HUES64 (cell line): Measurements from ENCODE around the gene CAMKK1.

ENCODE experiments used
- H3K27ac ChIP-seq: 2 replicates; pipeline ENCODE4 v1.7.0; 2013; ENCODE audit warnings: low read depth, low read length, inconsistent platforms
- H3K27me3 ChIP-seq: 2 replicates; pipeline ENCODE4 v1.6.1; 2013; ENCODE audit warnings: mild to moderate bottlenecking, low read length; ENCODE audit not compliant: insufficient read depth
- H3K36me3 ChIP-seq: 2 replicates; pipeline ENCODE4 v1.6.1; 2013; ENCODE audit warnings: mild to moderate bottlenecking, low read length; ENCODE audit not compliant: insufficient read depth
- H3K4me1 ChIP-seq: 2 replicates; pipeline ENCODE4 v1.6.1; 2013; ENCODE audit warnings: mild to moderate bottlenecking, low read length, moderate library complexity; ENCODE audit not compliant: insufficient read depth
- H3K4me3 ChIP-seq: 2 replicates; pipeline ENCODE4 v1.5.1; 2013; ENCODE audit warnings: mild to moderate bottlenecking, low read length, moderate library complexity
- H3K9ac ChIP-seq: 2 replicates; pipeline ENCODE4 v1.6.1; 2013; ENCODE audit warnings: mild to moderate bottlenecking, low read depth, low read length
- H3K9me3 ChIP-seq: 2 replicates; pipeline ENCODE4 v1.6.1; 2013; ENCODE audit warnings: low read depth, low read length; ENCODE audit not compliant: insufficient read depth
- WGBS: fragments of 150-250, 120-280 bp; methylation state at CpG from one replicate; pipeline ENCODE4 v1.1.7; 2013; ENCODE audit warnings: missing lambda C conversion rate; 5-methylcytosine and 5-hydroxymethylcytosine counted together

The CAMKK1 gene

GRCh38 chr17:3893720-3894116, 865 bp upstream of the CAMKK1 start:
- Histone ChIP-seq H3K36me3 (no peaks in the 10 kb centered on the region), H3K4me1 (peaks cover 22% of the 10 kb centered on the region), H3K4me3 (peak overlapping the region; percentile 59), H3K9ac (peak overlapping the region; percentile 13; the same call in 1 of the 2 replicates), H3K27ac (no peak overlapping the region), H3K27me3 (peaks cover 4% of the 10 kb centered on the region; the same call in 1 of the 2 replicates), H3K9me3 (no peaks in the 10 kb centered on the region)
- WGBS, result 77% methylated on average over 7 of the region's 7 CpGs

GRCh38 chr17:3892095-3892998, 506 bp downstream of the CAMKK1 start:
- H3K9ac ChIP-seq, result peak overlapping the region; percentile 1; the same call in 1 of the 2 replicates
- no peak overlapping the region for H3K27ac ChIP-seq
- no peaks in the 10 kb centered on the region for H3K9me3 ChIP-seq
- H3K4me1 ChIP-seq, result peaks cover 30% of the 10 kb centered on the region
- H3K36me3 ChIP-seq, result no peaks in the 10 kb centered on the region
- H3K4me3 ChIP-seq, result peak overlapping the region; percentile 62
- under 1% methylated on average over 96 of the region's 96 CpGs for WGBS
- H3K27me3 ChIP-seq, result peaks cover 4% of the 10 kb centered on the region; the same call in 1 of the 2 replicates

GRCh38 chr17:3891626-3892094, 1.2 kb downstream of the CAMKK1 start:
- Histone ChIP-seq H3K4me1 (peaks cover 30% of the 10 kb centered on the region), H3K27me3 (peaks cover 4% of the 10 kb centered on the region; the same call in 1 of the 2 replicates), H3K36me3 (no peaks in the 10 kb centered on the region), H3K27ac (no peak overlapping the region), H3K9me3 (no peaks in the 10 kb centered on the region), H3K4me3 (peak overlapping the region; percentile 62), H3K9ac (no peak overlapping the region)
- WGBS, result 16% methylated on average over 12 of the region's 12 CpGs

GRCh38 chr17:3890878-3891219, 2.0 kb downstream of the CAMKK1 start:
- 63% methylated on average over 4 of the region's 4 CpGs for WGBS
- Histone ChIP-seq H3K27me3 (peaks cover 4% of the 10 kb centered on the region; the same call in 1 of the 2 replicates), H3K4me1 (peaks cover 30% of the 10 kb centered on the region), H3K4me3 (no peak overlapping the region), H3K36me3 (no peaks in the 10 kb centered on the region), H3K9me3 (no peaks in the 10 kb centered on the region), H3K9ac (no peak overlapping the region), H3K27ac (no peak overlapping the region)

- Histone ChIP-seq H3K4me1 (peaks cover 30% of the 10 kb centered on the region), H3K27ac (no peak overlapping the region), H3K27me3 (peaks cover 4% of the 10 kb centered on the region; the same call in 1 of the 2 replicates), H3K9ac (no peak overlapping the region), H3K4me3 (no peak overlapping the region), H3K9me3 (no peaks in the 10 kb centered on the region), H3K36me3 (0 out of 2 replicates have a peak, but pooled peaks cover under 1% of the 10 kb centered on the region)
- 78% methylated on average over 22 of the region's 22 CpGs for WGBS
Observed at GRCh38 chr17:3890082-3890877, 2.6 kb downstream of the CAMKK1 start.

GRCh38 chr17:3889325-3890012, 3.4 kb downstream of the CAMKK1 start:
- Histone ChIP-seq H3K4me3 (no peak overlapping the region), H3K27me3 (peaks cover 4% of the 10 kb centered on the region; the same call in 1 of the 2 replicates), H3K36me3 (peaks cover 8% of the 10 kb centered on the region; the same call in 1 of the 2 replicates), H3K9me3 (no peaks in the 10 kb centered on the region), H3K27ac (no peak overlapping the region), H3K4me1 (peaks cover 30% of the 10 kb centered on the region), H3K9ac (0 out of 2 replicates have a peak overlapping the region, but pooled peaks have one; percentile 39)
- 87% methylated on average over 17 of the region's 17 CpGs for WGBS

- peak overlapping the region; percentile 15; the same call in 1 of the 2 replicates for H3K27ac ChIP-seq
- H3K9me3 ChIP-seq, result no peaks in the 10 kb centered on the region
- peaks cover 4% of the 10 kb centered on the region; the same call in 1 of the 2 replicates for H3K27me3 ChIP-seq
- no peak overlapping the region for H3K4me3 ChIP-seq
- WGBS, result 45% methylated on average over 50 of the region's 50 CpGs
- H3K4me1 ChIP-seq, result peaks cover 27% of the 10 kb centered on the region
- 0 out of 2 replicates have a peak overlapping the region, but pooled peaks have one; percentile 39 for H3K9ac ChIP-seq
- H3K36me3 ChIP-seq, result peaks cover 14% of the 10 kb centered on the region; the same call in 1 of the 2 replicates
Observed at GRCh38 chr17:3888343-3889171, 4.3 kb downstream of the CAMKK1 start.

GRCh38 chr17:3887804-3888203, 5.0 kb downstream of the CAMKK1 start:
- no peak overlapping the region for H3K9ac ChIP-seq
- H3K27ac ChIP-seq, result 0 out of 2 replicates have a peak overlapping the region, but pooled peaks have one; percentile 15
- H3K4me3 ChIP-seq, result no peak overlapping the region
- H3K9me3 ChIP-seq, result no peaks in the 10 kb centered on the region
- WGBS, result 71% methylated on average over 9 of the region's 9 CpGs
- peaks cover 14% of the 10 kb centered on the region; the same call in 1 of the 2 replicates for H3K36me3 ChIP-seq
- peaks cover 25% of the 10 kb centered on the region for H3K4me1 ChIP-seq
- peaks cover 4% of the 10 kb centered on the region; the same call in 1 of the 2 replicates for H3K27me3 ChIP-seq

- peaks cover 25% of the 10 kb centered on the region for H3K4me1 ChIP-seq
Observed at GRCh38 chr17:3887394-3887793, 5.5 kb downstream of the CAMKK1 start.

GRCh38 chr17:3886776-3887175, 6.1 kb downstream of the CAMKK1 start:
- no peaks in the 10 kb centered on the region for H3K9me3 ChIP-seq
- H3K27ac ChIP-seq, result no peak overlapping the region
- H3K27me3 ChIP-seq, result peaks cover 4% of the 10 kb centered on the region; the same call in 1 of the 2 replicates
- 92% methylated on average over 10 of the region's 10 CpGs for WGBS
- H3K4me1 ChIP-seq, result peaks cover 24% of the 10 kb centered on the region
- no peak overlapping the region for H3K4me3 ChIP-seq
- peaks cover 21% of the 10 kb centered on the region; the same call in 1 of the 2 replicates for H3K36me3 ChIP-seq
- H3K9ac ChIP-seq, result no peak overlapping the region

More at GRCh38 chr17:3887394-3887793, 5.5 kb downstream of the CAMKK1 start:
- no peaks in the 10 kb centered on the region for H3K9me3 ChIP-seq
- H3K27ac ChIP-seq, result no peak overlapping the region
- peaks cover 14% of the 10 kb centered on the region; the same call in 1 of the 2 replicates for H3K36me3 ChIP-seq
- H3K27me3 ChIP-seq, result peaks cover 4% of the 10 kb centered on the region; the same call in 1 of the 2 replicates
- WGBS, result 78% methylated on average over 2 of the region's 2 CpGs
- H3K9ac ChIP-seq, result no peak overlapping the region
- no peak overlapping the region for H3K4me3 ChIP-seq
